ENCODE data around the gene LRRC75A.
"Not testable (repeated sequence)": the region's sequence is repeated elsewhere in the genome, so short reads cannot be mapped to it uniquely, and the experiment has no call there.

Gene LRRC75A

DNA sequence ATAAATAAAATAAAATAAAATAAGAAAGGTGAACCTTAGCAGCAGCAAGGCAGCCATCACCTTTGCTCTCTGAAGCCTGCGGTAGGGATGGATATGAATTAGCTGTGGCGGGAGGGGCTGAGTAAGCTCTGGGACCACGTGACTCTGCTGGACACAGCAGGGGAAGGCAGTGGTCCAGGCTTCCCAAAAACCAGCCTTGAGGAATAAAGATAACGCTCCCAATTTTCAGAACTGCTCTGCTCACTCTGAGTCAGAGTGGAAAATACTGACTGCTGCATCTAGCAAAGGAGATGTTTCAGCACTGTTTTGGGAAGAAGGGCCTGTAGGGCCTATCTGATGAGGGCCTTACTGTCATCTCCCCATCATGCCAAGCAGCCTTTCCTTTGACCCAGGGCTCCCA lies 96.1 kb downstream of the LRRC75A start:
- not testable (repeated sequence) for DNase-seq

- DNase-seq = not testable (repeated sequence)
Measured at GRCh38 chr17:16392491-16392890, 99.5 kb downstream of the LRRC75A start.
